HG03457 (cell line): Measurements from ENCODE around the gene SOWAHB.

Experiments
- ATAC-seq: cut with Tn5 transposase; IDR thresholded peaks from one replicate; pipeline ENCODE4 v1.9.1; 2021; ENCODE audit warnings: moderate number of reproducible peaks; ENCODE audit not compliant: unreplicated experiment

SOWAHB gene

GRCh38 chr4:76897536-76898384, at the start of gene SOWAHB:
SOWAHB (minus strand) TSS chr4:76898144; CDS start chr4:76897849, 295 bp downstream.
- no peak for ATAC-seq

- no peak for ATAC-seq
These were observed 49.4 kb upstream of the SOWAHB start for GRCh38 chr4:76947369-76947768.

GRCh38 chr4:76943790-76944189, 45.8 kb upstream of the SOWAHB start:
- no peak for ATAC-seq

GRCh38 chr4:76943129-76943620, 45.2 kb upstream of the SOWAHB start:
- ATAC-seq, result no peak

- no peak for ATAC-seq
These were observed 41.2 kb upstream of the SOWAHB start for GRCh38 chr4:76939184-76939583.

GRCh38 chr4:76931576-76932276, 33.8 kb upstream of the SOWAHB start:
- ATAC-seq, result no peak

- no peak for ATAC-seq
These were observed 33.1 kb upstream of the SOWAHB start for GRCh38 chr4:76931087-76931486.

GRCh38 chr4:76930685-76931084, 32.7 kb upstream of the SOWAHB start:
- ATAC-seq, result no peak

- ATAC-seq, result no peak
These were observed 28.9 kb upstream of the SOWAHB start for GRCh38 chr4:76926841-76927240.

- no peak for ATAC-seq
These were observed 25.8 kb upstream of the SOWAHB start for GRCh38 chr4:76923619-76924357.

- no peak for ATAC-seq
These were observed 22.8 kb upstream of the SOWAHB start for GRCh38 chr4:76920715-76921114.

- no peak for ATAC-seq
These were observed 11.8 kb upstream of the SOWAHB start for GRCh38 chr4:76909711-76910110.

- ATAC-seq, result no peak
These were observed 7.6 kb upstream of the SOWAHB start for GRCh38 chr4:76905521-76905920.

GRCh38 chr4:76904646-76905190, 6.8 kb upstream of the SOWAHB start:
- no peak for ATAC-seq

- no peak for ATAC-seq
These were observed 4.4 kb upstream of the SOWAHB start for GRCh38 chr4:76902233-76902890.

GRCh38 chr4:76898949-76899645, 1.2 kb upstream of the SOWAHB start:
- no peak for ATAC-seq

- no peak for ATAC-seq
These were observed 395 bp upstream of the SOWAHB start for GRCh38 chr4:76898385-76898692.

GRCh38 chr4:76896614-76897535, 1.1 kb downstream of the SOWAHB start:
- no peak for ATAC-seq

GRCh38 chr4:76896048-76896447, 1.9 kb downstream of the SOWAHB start:
- no peak for ATAC-seq
